Gastroesophageal sphincter (tissue), 3 donors: ENCODE data around the gene EHMT1.

Experiments
- POLR2A ChIP-seq, 2 donors: fragments of 450-650 bp; IDR thresholded peaks; one replicate each; pipeline ENCODE4 v1.6.1; 2017; ENCODE audit warnings: antibody characterized with exemption in 2 of 2, mild to moderate bottlenecking in 2 of 2, moderate library complexity in 1 of 2
- POLR2AphosphoS5 ChIP-seq: sonication (generic); formaldehyde crosslinking; IDR thresholded peaks from one replicate; pipeline ENCODE4 v1.6.1; 2017; ENCODE audit warnings: antibody characterized with exemption
- TF ChIP-seq, protein P1 (sequence below), 4 experiments: fragments of 200-600 bp in 2 of 4; fragments of 450-650 bp in 2 of 4; sonication (generic) in 1 of 4; IDR thresholded peaks; one replicate each; pipeline ENCODE4 v1.5.1; 2017 to 2019; ENCODE audit warnings: antibody characterized with exemption in 4 of 4, mild to moderate bottlenecking in 2 of 4, moderate library complexity in 2 of 4

DNA sequence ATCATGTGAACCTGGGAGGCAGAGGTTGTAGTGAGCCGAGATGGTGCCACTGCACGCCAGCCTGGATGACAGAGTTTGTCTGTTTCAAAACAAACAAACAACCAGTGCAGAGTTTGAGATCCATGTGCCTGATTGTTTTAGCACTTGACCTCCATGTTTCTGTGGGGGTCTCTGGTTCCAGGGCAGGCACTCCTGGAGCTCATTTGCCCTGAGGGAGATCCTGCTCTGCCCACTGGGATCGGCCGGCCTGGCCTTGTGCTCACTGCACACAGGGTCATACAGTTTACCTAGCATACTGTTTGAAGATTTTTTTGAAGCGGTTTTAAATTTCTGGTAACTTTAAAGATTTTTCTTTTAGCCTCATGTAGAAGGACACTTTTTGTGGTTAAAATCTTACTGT, 78.4 kb downstream of the EHMT1 start:
- TF ChIP-seq, protein P1, sequence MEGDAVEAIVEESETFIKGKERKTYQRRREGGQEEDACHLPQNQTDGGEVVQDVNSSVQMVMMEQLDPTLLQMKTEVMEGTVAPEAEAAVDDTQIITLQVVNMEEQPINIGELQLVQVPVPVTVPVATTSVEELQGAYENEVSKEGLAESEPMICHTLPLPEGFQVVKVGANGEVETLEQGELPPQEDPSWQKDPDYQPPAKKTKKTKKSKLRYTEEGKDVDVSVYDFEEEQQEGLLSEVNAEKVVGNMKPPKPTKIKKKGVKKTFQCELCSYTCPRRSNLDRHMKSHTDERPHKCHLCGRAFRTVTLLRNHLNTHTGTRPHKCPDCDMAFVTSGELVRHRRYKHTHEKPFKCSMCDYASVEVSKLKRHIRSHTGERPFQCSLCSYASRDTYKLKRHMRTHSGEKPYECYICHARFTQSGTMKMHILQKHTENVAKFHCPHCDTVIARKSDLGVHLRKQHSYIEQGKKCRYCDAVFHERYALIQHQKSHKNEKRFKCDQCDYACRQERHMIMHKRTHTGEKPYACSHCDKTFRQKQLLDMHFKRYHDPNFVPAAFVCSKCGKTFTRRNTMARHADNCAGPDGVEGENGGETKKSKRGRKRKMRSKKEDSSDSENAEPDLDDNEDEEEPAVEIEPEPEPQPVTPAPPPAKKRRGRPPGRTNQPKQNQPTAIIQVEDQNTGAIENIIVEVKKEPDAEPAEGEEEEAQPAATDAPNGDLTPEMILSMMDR (IDR thresholded peaks at IDR 0.05): no peak
- no peak for TF ChIP-seq POLR2AphosphoS5
- TF ChIP-seq POLR2A (IDR thresholded peaks at IDR 0.05): no peak
